HCT116 (cell line): ENCODE results near the gene TBR1.

ENCODE experiments used
- CTCF ChIP-seq, 3 experiments: fragments of 200-600 bp in 1 of 3; sonication (generic) in 1 of 3; IDR thresholded peaks in 2 of 3; conservative IDR thresholded peaks in 1 of 3; 2 replicates each; pipeline ENCODE4 v1.5.1; 2012 to 2017; ENCODE audit warnings: low read depth in 2 of 3, low read length in 2 of 3, antibody characterized with exemption in 1 of 3, borderline replicate concordance in 1 of 3, control low read depth in 1 of 3, mild to moderate bottlenecking in 1 of 3, mixed read lengths in 1 of 3, mixed run types in 1 of 3, moderate library complexity in 1 of 3; ENCODE audit not compliant: insufficient read depth in 1 of 3
- EZH2 ChIP-seq: fragments of 200-600 bp; sonication (generic); IDR thresholded peaks from 2 replicates; pipeline ENCODE4 v1.6.1; 2017; ENCODE audit warnings: antibody characterized with exemption, mixed run types
- MAX ChIP-seq: IDR thresholded peaks from 2 replicates; pipeline ENCODE4 v1.6.1; 2012
- REST ChIP-seq: IDR thresholded peaks from 2 replicates; pipeline ENCODE4 v1.6.1; 2012; ENCODE audit warnings: low read depth

GRCh38 chr2:161426922-161427663 lies 11.0 kb downstream of the TBR1 start:
- TF ChIP-seq CTCF (IDR thresholded peaks at IDR 0.05 in 2 of 3, conservative IDR thresholded peaks at IDR 0.05 in 1 of 3; ENCODE audit: borderline replicate concordance in 1 of 3, insufficient read depth in 1 of 3, low read depth in 2 of 3, low read length in 2 of 3) = no peak
- no peak for TF ChIP-seq MAX
- TF ChIP-seq REST = no peak
- TF ChIP-seq EZH2 = no peak
